Upper lobe of left lung (tissue), 4 donors: ENCODE data around the gene ADAMTS17.

Source experiments
- POLR2A ChIP-seq, 4 donors: fragments of 450-650 bp; IDR thresholded peaks; one replicate each; pipeline ENCODE4 v1.5.1; 2016 to 2017; ENCODE audit warnings: antibody characterized with exemption in 4 of 4, mild to moderate bottlenecking in 2 of 4
- TF ChIP-seq, protein P1 (sequence below), 6 experiments: fragments of 450-650 bp in 4 of 6; fragments of 200-600 bp in 2 of 6; sonication (generic) in 2 of 6; IDR thresholded peaks; one replicate each; pipeline ENCODE4 v1.5.1; 2016 to 2019; ENCODE audit warnings: antibody characterized with exemption in 6 of 6

DNA sequence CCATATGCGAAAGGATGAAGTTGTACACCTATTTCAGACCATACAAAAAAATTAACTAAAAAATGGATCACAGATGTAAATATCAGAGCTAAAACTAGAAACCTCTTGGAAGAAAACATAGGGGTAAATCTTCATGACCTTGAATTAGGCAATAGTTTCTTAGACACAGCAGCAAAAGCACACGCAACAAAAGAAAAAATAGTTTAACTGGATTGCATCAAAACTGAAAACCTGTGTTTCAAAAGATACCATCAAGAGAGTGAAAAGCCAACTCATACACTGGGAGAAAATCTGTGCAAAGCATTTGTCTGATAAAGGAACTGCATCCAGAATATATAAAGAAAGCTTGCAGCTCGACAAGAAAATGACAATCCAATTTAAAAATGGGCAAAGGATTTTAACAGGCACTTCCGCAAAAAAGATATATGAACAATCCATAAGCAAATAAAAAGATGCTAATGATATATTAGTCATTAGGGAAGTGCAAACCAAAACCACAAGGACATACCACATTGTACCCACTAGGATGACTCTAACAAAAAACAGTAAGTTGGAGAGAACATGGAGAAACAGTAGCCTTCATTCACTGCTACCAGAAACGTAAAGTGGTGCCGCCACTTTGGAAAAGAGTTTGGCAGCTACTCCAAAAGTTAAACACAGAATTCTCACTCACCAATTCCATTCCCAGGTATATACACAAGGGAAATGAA, 263.1 kb downstream of the ADAMTS17 start:
- TF ChIP-seq, protein P1, sequence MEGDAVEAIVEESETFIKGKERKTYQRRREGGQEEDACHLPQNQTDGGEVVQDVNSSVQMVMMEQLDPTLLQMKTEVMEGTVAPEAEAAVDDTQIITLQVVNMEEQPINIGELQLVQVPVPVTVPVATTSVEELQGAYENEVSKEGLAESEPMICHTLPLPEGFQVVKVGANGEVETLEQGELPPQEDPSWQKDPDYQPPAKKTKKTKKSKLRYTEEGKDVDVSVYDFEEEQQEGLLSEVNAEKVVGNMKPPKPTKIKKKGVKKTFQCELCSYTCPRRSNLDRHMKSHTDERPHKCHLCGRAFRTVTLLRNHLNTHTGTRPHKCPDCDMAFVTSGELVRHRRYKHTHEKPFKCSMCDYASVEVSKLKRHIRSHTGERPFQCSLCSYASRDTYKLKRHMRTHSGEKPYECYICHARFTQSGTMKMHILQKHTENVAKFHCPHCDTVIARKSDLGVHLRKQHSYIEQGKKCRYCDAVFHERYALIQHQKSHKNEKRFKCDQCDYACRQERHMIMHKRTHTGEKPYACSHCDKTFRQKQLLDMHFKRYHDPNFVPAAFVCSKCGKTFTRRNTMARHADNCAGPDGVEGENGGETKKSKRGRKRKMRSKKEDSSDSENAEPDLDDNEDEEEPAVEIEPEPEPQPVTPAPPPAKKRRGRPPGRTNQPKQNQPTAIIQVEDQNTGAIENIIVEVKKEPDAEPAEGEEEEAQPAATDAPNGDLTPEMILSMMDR (IDR thresholded peaks at IDR 0.05), result no peak
- TF ChIP-seq POLR2A (IDR thresholded peaks at IDR 0.05), result no peak
